Trophoblast cell (in vitro differentiated cells and primary cell): Measurements from ENCODE around the gene BDKRB2.

Experiments
- DNase-seq, 2 donors: peaks; one replicate each; pipeline ENCODE4 v3.0.0-alpha.2; 2016
- H2AFZ ChIP-seq: 2 replicates; pipeline ENCODE4 v1.6.1; 2013; ENCODE audit warnings: low read length, moderate library complexity, mild to moderate bottlenecking; ENCODE audit not compliant: insufficient read depth, poor library complexity
- H2AK5ac ChIP-seq: 2 replicates; pipeline ENCODE4 v1.6.1; 2013; ENCODE audit warnings: mild to moderate bottlenecking, low read length
- H2BK120ac ChIP-seq: 2 replicates; pipeline ENCODE4 v1.6.1; 2013; ENCODE audit warnings: low read length, mild to moderate bottlenecking, moderate library complexity; ENCODE audit not compliant: insufficient read depth, poor library complexity
- H2BK12ac ChIP-seq: 2 replicates; pipeline ENCODE4 v1.6.1; 2013; ENCODE audit warnings: mild to moderate bottlenecking, low read length, moderate library complexity
- H2BK5ac ChIP-seq: 2 replicates; pipeline ENCODE4 v1.6.1; 2013; ENCODE audit warnings: low read length, low read depth, moderate library complexity, mild to moderate bottlenecking; ENCODE audit not compliant: poor library complexity
- H3K14ac ChIP-seq: 2 replicates; pipeline ENCODE4 v1.6.1; 2013; ENCODE audit warnings: mild to moderate bottlenecking, low read length
- H3K18ac ChIP-seq: 2 replicates; pipeline ENCODE4 v1.6.1; 2013; ENCODE audit warnings: mild to moderate bottlenecking, low read length
- H3K23ac ChIP-seq: 2 replicates; pipeline ENCODE4 v1.6.1; 2013; ENCODE audit warnings: low read length
- H3K27ac ChIP-seq: 2 replicates; pipeline ENCODE4 v1.5.1; 2013; ENCODE audit warnings: low read depth, mild to moderate bottlenecking, inconsistent platforms, low read length, moderate library complexity
- H3K27me3 ChIP-seq: 2 replicates; pipeline ENCODE4 v1.6.1; 2013; ENCODE audit warnings: inconsistent platforms, mild to moderate bottlenecking, low read length, moderate library complexity; ENCODE audit not compliant: insufficient read depth
- H3K36me3 ChIP-seq, 2 experiments: 1 replicate in 1 of 2; 2 replicates in 1 of 2; pipeline ENCODE4 v1.6.1; 2013; ENCODE audit warnings: low read length in 2 of 2, mild to moderate bottlenecking in 2 of 2, moderate library complexity in 1 of 2; ENCODE audit not compliant: insufficient read depth in 2 of 2, control insufficient read depth in 1 of 2
- H3K4ac ChIP-seq: 2 replicates; pipeline ENCODE4 v1.6.1; 2013; ENCODE audit warnings: low read depth, mild to moderate bottlenecking, low read length, moderate library complexity
- H3K4me1 ChIP-seq, 2 experiments: 1 replicate in 1 of 2; 2 replicates in 1 of 2; pipeline ENCODE4 v1.6.1; 2013; ENCODE audit warnings: low read length in 2 of 2, mild to moderate bottlenecking in 2 of 2, moderate library complexity in 1 of 2; ENCODE audit not compliant: insufficient read depth in 2 of 2, control insufficient read depth in 1 of 2
- H3K4me2 ChIP-seq: 2 replicates; pipeline ENCODE4 v1.6.1; 2013; ENCODE audit warnings: inconsistent platforms, mild to moderate bottlenecking, low read length, moderate library complexity
- H3K4me3 ChIP-seq: 2 replicates; pipeline ENCODE4 v1.5.1; 2013; ENCODE audit warnings: mild to moderate bottlenecking, low read depth, low read length, inconsistent platforms
- H3K79me1 ChIP-seq: one replicate; pipeline ENCODE4 v1.6.1; 2013; ENCODE audit warnings: low read length
- H3K79me2 ChIP-seq: 2 replicates; pipeline ENCODE4 v1.6.1; 2013; ENCODE audit warnings: low read length, mild to moderate bottlenecking; ENCODE audit not compliant: control insufficient read depth, insufficient read depth, poor library complexity
- H3K9ac ChIP-seq: 2 replicates; pipeline ENCODE4 v1.6.1; 2013; ENCODE audit warnings: mild to moderate bottlenecking, low read length
- H3K9me3 ChIP-seq: 2 replicates; pipeline ENCODE4 v1.6.1; 2013; ENCODE audit warnings: low read depth, mild to moderate bottlenecking, control low read depth, inconsistent platforms, low read length; ENCODE audit not compliant: insufficient read depth
- H4K12ac ChIP-seq: 2 replicates; pipeline ENCODE4 v1.6.1; 2013; ENCODE audit warnings: low read depth, mild to moderate bottlenecking, low read length, moderate library complexity
- H4K8ac ChIP-seq: 2 replicates; pipeline ENCODE4 v1.6.1; 2013; ENCODE audit warnings: low read depth, mild to moderate bottlenecking, low read length, moderate library complexity
- H4K91ac ChIP-seq: one replicate; pipeline ENCODE4 v1.6.1; 2013; ENCODE audit warnings: low read depth, mild to moderate bottlenecking, low read length, moderate library complexity
- WGBS: extraction: QIAGEN DNeasy Blood & Tissue Kit; methylation state at CpG from one replicate; pipeline ENCODE4 v1.1.7; 2013; ENCODE audit warnings: missing lambda C conversion rate; ENCODE audit not compliant: insufficient read length, insufficient coverage; ENCODE audit errors: extremely low coverage; 5-methylcytosine and 5-hydroxymethylcytosine counted together

Gene BDKRB2

DNA sequence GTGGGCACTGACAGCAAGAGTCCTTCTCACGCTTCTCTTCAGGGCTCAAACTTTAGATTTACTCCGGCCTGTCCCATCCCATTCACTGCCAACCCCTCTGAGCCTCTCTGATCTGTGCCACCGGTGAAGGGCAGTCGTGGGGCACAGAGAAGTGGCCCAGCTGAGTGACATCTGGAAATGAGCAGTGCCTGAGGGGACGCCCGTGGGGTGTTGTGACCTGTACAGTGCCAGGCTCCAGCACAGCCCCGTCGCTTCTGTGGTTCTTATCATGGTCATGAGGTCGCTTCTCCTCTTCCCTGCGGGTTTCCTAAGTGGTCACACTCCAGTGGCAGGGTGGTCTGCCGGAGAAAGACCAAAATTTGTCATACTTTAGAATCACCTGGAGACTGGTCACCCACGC lies 4.1 kb downstream of the BDKRB2 start:
- Histone ChIP-seq H3K4me3 (no peak overlapping the region), H3K4ac (no peak overlapping the region), H3K9ac (no peak overlapping the region), H3K36me3 (peaks cover 18 to 24% of the 10 kb centered on the region in 2 experiments), H3K9me3 (peaks cover 6% of the 10 kb centered on the region), H3K23ac (no peak overlapping the region), H4K91ac (no peak overlapping the region), H4K12ac (no peak overlapping the region), H3K79me2 (peaks cover 7% of the 10 kb centered on the region), H2AFZ (no peak overlapping the region), H2BK5ac (no peak overlapping the region), H2AK5ac (no peak overlapping the region), H3K14ac (no peak overlapping the region), H2BK120ac (no peak overlapping the region), H3K27me3 (no peaks in the 10 kb centered on the region), H3K4me1 (peaks cover 19 to 38% of the 10 kb centered on the region in 2 experiments), H3K18ac (peak overlapping the region; percentile 4), H3K27ac (no peak overlapping the region), H3K79me1 (peaks cover 14% of the 10 kb centered on the region), H2BK12ac (no peak overlapping the region), H3K4me2 (no peak overlapping the region), H4K8ac (no peak overlapping the region)
- no CpG with 5 or more reads among the region's 12 CpGs for WGBS
- no peak for DNase-seq

DNA sequence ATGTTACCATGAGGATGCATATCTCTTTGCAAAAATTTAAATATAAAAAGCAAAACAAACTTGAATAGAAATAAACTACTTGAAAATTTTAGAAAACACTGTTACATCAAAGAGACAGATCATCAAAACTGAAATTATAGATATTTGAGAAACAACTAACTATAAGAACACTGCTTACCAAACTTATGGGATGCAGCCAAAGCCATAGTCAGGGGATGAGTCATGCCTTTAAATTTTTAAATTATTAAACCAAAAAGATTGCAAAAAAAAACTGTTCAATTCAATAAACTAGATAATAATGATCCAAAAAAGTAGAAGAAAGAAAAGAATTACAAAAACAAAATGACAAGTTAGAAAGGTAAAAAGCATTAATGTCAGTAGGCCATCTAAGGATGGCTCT lies 7.5 kb downstream of the BDKRB2 start:
- H3K27ac ChIP-seq: no peak overlapping the region
- no peak overlapping the region for H2AFZ ChIP-seq
- H3K9ac ChIP-seq: no peak overlapping the region
- H3K4me2 ChIP-seq: no peak overlapping the region
- no peak overlapping the region for H2BK120ac ChIP-seq
- H3K79me1 ChIP-seq: peaks cover 21% of the 10 kb centered on the region
- peaks cover 6% of the 10 kb centered on the region for H3K9me3 ChIP-seq
- H4K91ac ChIP-seq: no peak overlapping the region
- no peak overlapping the region for H2AK5ac ChIP-seq
- H3K27me3 ChIP-seq: no peaks in the 10 kb centered on the region
- H3K14ac ChIP-seq: no peak overlapping the region
- H4K8ac ChIP-seq: no peak overlapping the region
- no peak overlapping the region for H3K23ac ChIP-seq
- H3K4ac ChIP-seq: no peak overlapping the region
- H3K36me3 ChIP-seq: peaks cover 21 to 27% of the 10 kb centered on the region in 2 experiments
- H4K12ac ChIP-seq: no peak overlapping the region
- H2BK12ac ChIP-seq: no peak overlapping the region
- DNase-seq: no peak
- H3K4me3 ChIP-seq: no peak overlapping the region
- H3K79me2 ChIP-seq: no peaks in the 10 kb centered on the region
- H3K4me1 ChIP-seq: peaks cover 14 to 26% of the 10 kb centered on the region in 2 experiments
- H2BK5ac ChIP-seq: no peak overlapping the region
- no peak overlapping the region for H3K18ac ChIP-seq

DNA sequence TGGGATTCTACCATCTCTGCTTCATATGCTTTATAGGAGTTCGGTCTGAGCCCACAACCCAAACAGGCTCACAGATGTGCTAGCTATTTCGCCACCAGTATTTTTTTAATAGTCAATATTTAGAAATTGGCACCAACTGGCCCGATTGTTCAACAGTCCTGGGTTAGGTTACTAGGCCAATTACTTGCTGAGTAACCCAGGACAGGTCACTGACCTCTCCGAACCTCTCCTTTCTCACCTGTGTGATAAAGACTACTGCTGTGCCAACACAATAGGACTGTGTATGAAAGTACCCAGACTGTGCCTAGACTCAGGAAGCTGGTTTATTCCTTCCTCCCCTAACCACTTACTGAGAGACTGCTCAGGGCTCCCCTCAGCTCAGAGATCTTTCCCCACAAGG lies 8.3 kb downstream of the BDKRB2 start:
- Histone ChIP-seq H4K8ac (no peak overlapping the region), H3K23ac (no peak overlapping the region), H2AK5ac (no peak overlapping the region), H3K79me1 (peaks cover 21% of the 10 kb centered on the region), H4K12ac (no peak overlapping the region), H3K9me3 (peaks cover 6% of the 10 kb centered on the region), H3K18ac (no peak overlapping the region), H3K27me3 (no peaks in the 10 kb centered on the region), H3K4me1 (peaks cover 14 to 22% of the 10 kb centered on the region in 2 experiments), H2BK12ac (peak overlapping the region; percentile 2), H3K79me2 (peaks cover under 1% of the 10 kb centered on the region), H3K14ac (no peak overlapping the region), H3K9ac (no peak overlapping the region), H2AFZ (no peak overlapping the region), H3K27ac (no peak overlapping the region), H3K36me3 (peaks cover 22 to 24% of the 10 kb centered on the region in 2 experiments), H2BK120ac (no peak overlapping the region), H3K4me2 (no peak overlapping the region), H3K4ac (no peak overlapping the region), H2BK5ac (no peak overlapping the region), H3K4me3 (no peak overlapping the region), H4K91ac (peak overlapping the region; percentile 29)
- DNase-seq: no peak
- WGBS: no CpG with 5 or more reads among the region's 4 CpGs

DNA sequence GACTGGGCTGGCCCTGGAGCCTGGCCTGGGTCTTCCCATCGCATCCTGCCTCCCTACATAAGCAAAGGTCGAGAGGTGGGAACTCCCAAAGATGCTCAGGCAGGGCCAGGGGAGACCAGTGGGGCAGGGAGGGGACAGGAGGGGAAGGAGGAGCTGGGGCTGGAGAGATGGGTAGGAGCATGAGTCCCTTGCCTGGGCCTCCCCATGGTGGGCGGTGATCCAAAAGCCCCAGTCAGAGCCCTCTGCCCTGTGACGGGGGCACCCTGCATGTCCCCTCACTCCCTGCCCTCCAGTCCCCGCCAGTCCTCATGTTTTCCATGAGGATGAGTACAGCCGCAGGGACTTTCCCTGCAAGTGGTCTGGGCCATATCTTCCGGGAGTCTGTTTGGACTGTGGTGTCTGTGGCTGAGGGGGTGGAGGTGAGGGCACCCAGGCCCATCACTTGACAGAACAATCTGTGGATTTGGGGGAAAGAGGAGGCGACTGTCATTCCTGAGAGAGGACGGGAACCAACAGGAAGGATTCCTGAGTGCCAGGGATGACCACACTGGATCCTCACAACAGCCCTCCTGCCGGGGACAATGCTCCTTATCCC lies 9.3 kb downstream of the BDKRB2 start:
- Histone ChIP-seq H3K18ac (peak overlapping the region; percentile 56), H2AFZ (no peak overlapping the region), H3K4me3 (no peak overlapping the region), H3K4me2 (no peak overlapping the region), H2BK12ac (peak overlapping the region; percentile 24), H3K9ac (no peak overlapping the region), H4K8ac (peak overlapping the region; percentile 11), H2BK120ac (peak overlapping the region; percentile 65), H3K36me3 (peaks cover 18 to 21% of the 10 kb centered on the region in 2 experiments), H4K91ac (peak overlapping the region; percentile 56), H3K4ac (peak overlapping the region; percentile 54), H3K4me1 (peaks cover 14 to 18% of the 10 kb centered on the region in 2 experiments), H3K9me3 (peaks cover 4% of the 10 kb centered on the region), H3K27ac (peak overlapping the region; percentile 16), H3K79me2 (peaks cover 1% of the 10 kb centered on the region), H2BK5ac (peak overlapping the region; percentile 35), H2AK5ac (peak overlapping the region; percentile 38), H3K79me1 (peaks cover 21% of the 10 kb centered on the region), H3K14ac (peak overlapping the region; percentile 52), H3K23ac (no peak overlapping the region), H4K12ac (no peak overlapping the region), H3K27me3 (no peaks in the 10 kb centered on the region)
- no CpG with 5 or more reads among the region's 10 CpGs for WGBS
- no peak for DNase-seq
